A549 (cell line): Measurements from ENCODE around the gene CARMIL3. TPM values are rescaled to one million over a fixed set of nuclear protein-coding genes. Genes with fewer than 3 reads are reported as not detected.

ENCODE experiments used
- ATAC-seq, 2 experiments: fragments of 200-7000 bp in 1 of 2; fragments of >200 bp in 1 of 2; cut with Nextera tagmentation in 1 of 2; cut with Tn5 transposase in 1 of 2; 3 replicates each; pipeline versions ENCODE4 v1.8.0 to v1.9.1; 2018 to 2020; ENCODE audit warnings: mild to moderate bottlenecking in 1 of 2, moderate library complexity in 1 of 2
- CTCF ChIA-PET: fragments of 300-600 bp; sonication (Branson Sonifier 250); formaldehyde crosslinking; extraction: SDS; loops from one replicate; lab custom pipeline; 2021; ENCODE audit warnings: antibody characterized with exemption, inconsistent platforms; lab: Yijun Ruan, JAX
- POLR2A ChIA-PET: fragments of 350-600 bp; formaldehyde crosslinking; extraction: SDS; loops from one replicate; lab custom pipeline; 2021; ENCODE audit warnings: antibody characterized with exemption, inconsistent platforms; lab: Yijun Ruan, JAX
- DNase-seq, 2 experiments: peaks; one replicate each; pipeline versions ENCODE4 v3.0.0 to v3.0.0-alpha.2; 2011 to 2016; ENCODE audit warnings: low read depth in 1 of 2, low spot score in 1 of 2
- FAIRE-seq: peaks from 2 replicates; lab custom pipeline; 2011; peaks lifted over from hg19 to GRCh38; lab: Jason Lieb, UNC
- H3K27ac ChIP-seq, 2 experiments: fragments of >200 bp; sonication (Bioruptor Twin); formaldehyde crosslinking; 3 replicates each; pipeline ENCODE4 v1.5.1; 2016 to 2017
- H3K4me1 ChIP-seq: fragments of >200 bp; sonication (Bioruptor Twin); formaldehyde crosslinking; 3 replicates; pipeline ENCODE4 v1.6.1; 2016
- H3K4me2 ChIP-seq: fragments of >200 bp; sonication (Bioruptor Twin); formaldehyde crosslinking; 3 replicates; pipeline ENCODE4 v1.6.1; 2016
- H3K4me3 ChIP-seq: fragments of >200 bp; sonication (Bioruptor Twin); formaldehyde crosslinking; 3 replicates; pipeline ENCODE4 v1.5.1; 2016
- H3K9me3 ChIP-seq: fragments of >200 bp; sonication (Bioruptor Twin); formaldehyde crosslinking; 3 replicates; pipeline ENCODE4 v1.6.1; 2016
- ATOH8 ChIP-seq: fragments of 250-450 bp; sonication (Bioruptor Pico); IDR thresholded peaks from 2 replicates; pipeline ENCODE4 v1.5.0; 2020; ENCODE audit warnings: low read depth, mild to moderate bottlenecking, moderate library complexity
- EHF ChIP-seq: fragments of 250-450 bp; sonication (Bioruptor Pico); IDR thresholded peaks from 2 replicates; pipeline ENCODE4 v1.5.0; 2020; ENCODE audit warnings: mild to moderate bottlenecking
- ELK1 ChIP-seq: fragments of 150-350 bp; IDR thresholded peaks from 2 replicates; pipeline ENCODE4 v1.6.1; 2014; ENCODE audit warnings: low read depth, mild to moderate bottlenecking, low read length
- ESRRA ChIP-seq: fragments of 150-350 bp; IDR thresholded peaks from 2 replicates; pipeline ENCODE4 v1.6.1; 2014; ENCODE audit warnings: mild to moderate bottlenecking, low read length, borderline replicate concordance
- FOSB ChIP-seq: fragments of 250-450 bp; sonication (Bioruptor Pico); IDR thresholded peaks from 2 replicates; pipeline ENCODE4 v1.5.0; 2020; ENCODE audit warnings: mild to moderate bottlenecking, moderate library complexity
- FOSL2 ChIP-seq, 2 experiments: fragments of 450-650 bp in 1 of 2; fragments of >200 bp in 1 of 2; sonication (Bioruptor Twin) in 1 of 2; formaldehyde crosslinking; IDR thresholded peaks; 2 replicates each; pipeline versions ENCODE4 v1.5.0 to v1.6.1; 2016 to 2020; ENCODE audit warnings: mild to moderate bottlenecking in 1 of 2, moderate library complexity in 1 of 2
- HDAC2 ChIP-seq: fragments of 200-600 bp; sonication (generic); IDR thresholded peaks from 2 replicates; pipeline ENCODE4 v1.6.1; 2016
- HEYL ChIP-seq: fragments of 250-450 bp; sonication (Bioruptor Pico); IDR thresholded peaks from 2 replicates; pipeline ENCODE4 v1.8.0; 2021; ENCODE audit warnings: mild to moderate bottlenecking, moderate library complexity
- HOXB13 ChIP-seq: fragments of 250-450 bp; sonication (Bioruptor Pico); IDR thresholded peaks from 2 replicates; pipeline ENCODE4 v1.5.0; 2020; ENCODE audit warnings: low read depth, mild to moderate bottlenecking, moderate library complexity
- HOXB5 ChIP-seq: fragments of 250-450 bp; sonication (Bioruptor Pico); IDR thresholded peaks from 2 replicates; pipeline ENCODE4 v1.5.0; 2020; ENCODE audit warnings: mild to moderate bottlenecking, moderate library complexity
- JUNB ChIP-seq: fragments of >200 bp; sonication (Bioruptor Twin); formaldehyde crosslinking; IDR thresholded peaks from 2 replicates; pipeline ENCODE4 v1.6.1; 2016
- KDM1A ChIP-seq: fragments of 200-600 bp; sonication (generic); IDR thresholded peaks from 2 replicates; pipeline ENCODE4 v1.6.1; 2016; ENCODE audit warnings: low read depth, mild to moderate bottlenecking
- MAFK ChIP-seq: fragments of 450-650 bp; IDR thresholded peaks from 2 replicates; pipeline ENCODE4 v1.6.1; 2014; ENCODE audit not compliant: partially characterized antibody
- MYC ChIP-seq: IDR thresholded peaks from 2 replicates; pipeline ENCODE4 v1.6.1; 2012; ENCODE audit warnings: mild to moderate bottlenecking, inconsistent platforms, low read length, improper control_type of control experiment, borderline replicate concordance
- NFE2L2 ChIP-seq: fragments of 150-350 bp; conservative IDR thresholded peaks from 2 replicates; pipeline ENCODE4 v1.6.1; 2014; ENCODE audit warnings: low read length
- NPAS2 ChIP-seq: fragments of 250-450 bp; sonication (Bioruptor Pico); IDR thresholded peaks from 2 replicates; pipeline ENCODE4 v1.8.0; 2022; ENCODE audit warnings: mild to moderate bottlenecking, moderate library complexity, borderline replicate concordance
- NR3C1 ChIP-seq: fragments of >200 bp; sonication (Bioruptor Twin); formaldehyde crosslinking; IDR thresholded peaks from 3 replicates; pipeline ENCODE4 v1.6.1; 2017
- POLR2A ChIP-seq: IDR thresholded peaks from 2 replicates; pipeline ENCODE4 v1.6.1; 2012; ENCODE audit warnings: mild to moderate bottlenecking, low read length
- POLR2AphosphoS2 ChIP-seq: conservative IDR thresholded peaks from 2 replicates; pipeline ENCODE4 v1.6.1; 2012; ENCODE audit warnings: low read length, improper control_type of control experiment, inconsistent platforms
- RARB ChIP-seq: fragments of 250-450 bp; sonication (Bioruptor Pico); IDR thresholded peaks from 2 replicates; pipeline ENCODE4 v1.8.0; 2021; ENCODE audit warnings: mild to moderate bottlenecking, moderate library complexity
- RCOR1 ChIP-seq: fragments of 150-350 bp; IDR thresholded peaks from 2 replicates; pipeline ENCODE4 v1.6.1; 2014; ENCODE audit warnings: antibody characterized with exemption, low read length, low read depth
- RNF2 ChIP-seq: fragments of 200-600 bp; sonication (generic); IDR thresholded peaks from 2 replicates; pipeline ENCODE4 v1.6.1; 2016; ENCODE audit warnings: low read depth, mild to moderate bottlenecking, antibody characterized with exemption, moderate library complexity, borderline replicate concordance
- SMC3 ChIP-seq: fragments of >200 bp; sonication (Bioruptor Twin); formaldehyde crosslinking; IDR thresholded peaks from 3 replicates; pipeline ENCODE4 v1.6.1; 2018; ENCODE audit warnings: inconsistent platforms
- SREBF2 ChIP-seq: fragments of 450-650 bp; IDR thresholded peaks from 2 replicates; pipeline ENCODE4 v1.6.1; 2014; ENCODE audit warnings: mild to moderate bottlenecking, moderate library complexity
- TFCP2L1 ChIP-seq: fragments of 250-450 bp; sonication (Bioruptor Pico); IDR thresholded peaks from 2 replicates; pipeline ENCODE4 v1.5.0; 2021; ENCODE audit warnings: mild to moderate bottlenecking
- USF2 ChIP-seq: fragments of 450-650 bp; IDR thresholded peaks from 2 replicates; pipeline ENCODE4 v1.6.1; 2014; ENCODE audit warnings: antibody characterized with exemption
- WGBS: methylation state at CpG from one replicate; pipeline ENCODE4 v1.1.6; 2017; ENCODE audit errors: missing lambda C conversion rate; 5-methylcytosine and 5-hydroxymethylcytosine counted together
- polyA plus RNA-seq, 4 experiments: library from polyadenylated mRNA; depleted of rRNA in 3 of 4; stranded (reverse); fragments of >200 nt; fragmentation: RNase III in 1 of 4; extraction: RNeasy Plus Mini Kit Qiagen cat#74134 plus additional on column Dnase treatment in 1 of 4; gene quantifications; 2 replicates in 3 of 4; 3 replicates in 1 of 4; pipeline ENCODE4 v1.2.3, GENCODE V29; 2011 to 2017
- TF ChIP-seq, protein P1 (sequence below): fragments of >200 bp; sonication (Bioruptor Twin); formaldehyde crosslinking; IDR thresholded peaks from 2 replicates; pipeline ENCODE4 v1.6.1; 2016
- TF ChIP-seq, protein P2 (sequence below): fragments of 200-600 bp; sonication (generic); IDR thresholded peaks from 2 replicates; pipeline ENCODE4 v1.6.1; 2016; ENCODE audit warnings: antibody characterized with exemption, mild to moderate bottlenecking, moderate library complexity

The CARMIL3 gene
- polyA plus RNA-seq, 2 of the 4 experiments (the other 2 are of a cell fraction): 0.45 to 0.98 TPM

DNA sequence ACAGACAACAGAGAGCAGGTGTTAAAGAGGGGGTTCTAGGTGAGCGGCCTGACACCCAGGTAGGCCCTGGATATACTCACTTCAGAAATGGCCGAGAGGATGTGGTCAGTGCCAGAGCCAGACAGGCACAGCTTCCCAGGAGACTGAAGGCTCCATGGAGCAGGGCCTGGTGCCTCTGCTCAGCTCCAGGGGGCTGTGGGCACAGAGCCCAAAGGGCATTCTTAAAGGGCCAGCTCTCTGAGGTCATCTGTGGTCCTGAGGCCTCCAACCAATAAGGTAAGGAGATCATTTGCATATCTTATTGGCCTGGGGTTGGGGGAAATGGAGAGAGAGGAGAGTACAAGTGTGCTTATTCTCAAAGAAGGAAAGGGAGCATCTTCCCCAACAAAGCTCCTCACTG lies 32.6 kb downstream of the CARMIL3 start:
- FAIRE-seq: no peak
- no peak for ATAC-seq
- H3K4me3 ChIP-seq: no peak overlapping the region
- TF ChIP-seq POLR2A: no peak
- TF ChIP-seq MYC: no peak
- TF ChIP-seq, protein P1, sequence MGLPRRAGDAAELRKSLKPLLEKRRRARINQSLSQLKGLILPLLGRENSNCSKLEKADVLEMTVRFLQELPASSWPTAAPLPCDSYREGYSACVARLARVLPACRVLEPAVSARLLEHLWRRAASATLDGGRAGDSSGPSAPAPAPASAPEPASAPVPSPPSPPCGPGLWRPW: no peak
- TF ChIP-seq RARB (CRISPR knock-in tag): no peak
- TF ChIP-seq NR3C1: no peak
- TF ChIP-seq FOSL2 (IDR thresholded peaks at IDR 0.05): no peak
- no peak for TF ChIP-seq FOSL2 (CRISPR knock-in tag; IDR thresholded peaks at IDR 0.05)
- no peak for TF ChIP-seq MAFK
- no peak for TF ChIP-seq FOSB (CRISPR knock-in tag)
- no peak for TF ChIP-seq NFE2L2
- no peak for TF ChIP-seq RCOR1
- TF ChIP-seq JUNB: no peak
- TF ChIP-seq EHF (CRISPR knock-in tag): no peak
- no peak for TF ChIP-seq ELK1
- TF ChIP-seq ESRRA: no peak
- no peak for TF ChIP-seq RNF2
- TF ChIP-seq USF2: no peak
- TF ChIP-seq TFCP2L1 (CRISPR knock-in tag): no peak
- POLR2A ChIA-PET: no interaction called here
- no peaks in the 10 kb centered on the region for H3K9me3 ChIP-seq
- H3K27ac ChIP-seq: no peak overlapping the region
- CTCF ChIA-PET: interaction anchor here (0.7 to 8.4 kb wide), 6 partner anchors 11 to 201 kb away, joined by 3 to 106 read pairs (median 9); no protein-coding TSS in a partner anchor
- 82% methylated on average over 2 of the region's 2 CpGs for whole genome bisulfite sequencing
- peaks cover 15% of the 10 kb centered on the region for H3K4me1 ChIP-seq
- no peak overlapping the region for H3K4me2 ChIP-seq
- DNase-seq: no peak

DNA sequence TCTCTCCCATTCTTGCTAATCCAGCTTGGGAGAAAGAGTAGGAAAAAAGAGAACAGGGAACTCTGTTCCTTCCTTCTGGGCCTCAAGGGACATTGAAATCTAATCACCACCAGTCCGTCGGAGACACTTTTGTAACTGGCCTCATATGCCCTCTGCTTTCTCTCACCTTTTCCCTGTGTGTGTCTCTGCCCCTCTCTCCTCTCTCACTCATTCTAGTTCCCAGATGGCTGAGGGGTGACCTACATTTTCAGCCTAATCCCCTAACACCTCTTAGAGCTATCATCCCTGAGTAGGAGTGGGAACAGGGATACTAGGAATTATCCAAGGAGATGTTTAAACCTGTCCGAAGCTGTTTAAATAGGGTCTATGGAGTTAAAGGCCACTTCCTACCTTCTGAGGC lies 33.4 kb downstream of the CARMIL3 start:
- H3K9me3 ChIP-seq: no peaks in the 10 kb centered on the region
- 90% methylated on average over 3 of the region's 3 CpGs for WGBS
- TF ChIP-seq, protein P2, sequence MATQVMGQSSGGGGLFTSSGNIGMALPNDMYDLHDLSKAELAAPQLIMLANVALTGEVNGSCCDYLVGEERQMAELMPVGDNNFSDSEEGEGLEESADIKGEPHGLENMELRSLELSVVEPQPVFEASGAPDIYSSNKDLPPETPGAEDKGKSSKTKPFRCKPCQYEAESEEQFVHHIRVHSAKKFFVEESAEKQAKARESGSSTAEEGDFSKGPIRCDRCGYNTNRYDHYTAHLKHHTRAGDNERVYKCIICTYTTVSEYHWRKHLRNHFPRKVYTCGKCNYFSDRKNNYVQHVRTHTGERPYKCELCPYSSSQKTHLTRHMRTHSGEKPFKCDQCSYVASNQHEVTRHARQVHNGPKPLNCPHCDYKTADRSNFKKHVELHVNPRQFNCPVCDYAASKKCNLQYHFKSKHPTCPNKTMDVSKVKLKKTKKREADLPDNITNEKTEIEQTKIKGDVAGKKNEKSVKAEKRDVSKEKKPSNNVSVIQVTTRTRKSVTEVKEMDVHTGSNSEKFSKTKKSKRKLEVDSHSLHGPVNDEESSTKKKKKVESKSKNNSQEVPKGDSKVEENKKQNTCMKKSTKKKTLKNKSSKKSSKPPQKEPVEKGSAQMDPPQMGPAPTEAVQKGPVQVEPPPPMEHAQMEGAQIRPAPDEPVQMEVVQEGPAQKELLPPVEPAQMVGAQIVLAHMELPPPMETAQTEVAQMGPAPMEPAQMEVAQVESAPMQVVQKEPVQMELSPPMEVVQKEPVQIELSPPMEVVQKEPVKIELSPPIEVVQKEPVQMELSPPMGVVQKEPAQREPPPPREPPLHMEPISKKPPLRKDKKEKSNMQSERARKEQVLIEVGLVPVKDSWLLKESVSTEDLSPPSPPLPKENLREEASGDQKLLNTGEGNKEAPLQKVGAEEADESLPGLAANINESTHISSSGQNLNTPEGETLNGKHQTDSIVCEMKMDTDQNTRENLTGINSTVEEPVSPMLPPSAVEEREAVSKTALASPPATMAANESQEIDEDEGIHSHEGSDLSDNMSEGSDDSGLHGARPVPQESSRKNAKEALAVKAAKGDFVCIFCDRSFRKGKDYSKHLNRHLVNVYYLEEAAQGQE: no peak
- TF ChIP-seq SREBF2 (no peak), POLR2AphosphoS2 (no peak), USF2 (no peak), NPAS2 (no peak), HOXB5 (CRISPR knock-in tag) (no peak), HEYL (CRISPR knock-in tag) (no peak), HDAC2 (no peak), RNF2 (no peak), SMC3 (no peak), ATOH8 (CRISPR knock-in tag) (no peak), HOXB13 (CRISPR knock-in tag) (no peak), EHF (CRISPR knock-in tag) (no peak), FOSL2 (IDR thresholded peaks at IDR 0.05) (no peak), FOSL2 (CRISPR knock-in tag; IDR thresholded peaks at IDR 0.05) (no peak), KDM1A (no peak)
- FAIRE-seq: no peak
- H3K4me2 ChIP-seq: no peak overlapping the region
- CTCF ChIA-PET: interaction anchor here (1.4 to 8.4 kb wide), 6 partner anchors 10 to 28 kb away, joined by 3 to 106 read pairs (median 10); no protein-coding TSS in a partner anchor
- peaks cover 12% of the 10 kb centered on the region for H3K4me1 ChIP-seq
- DNase-seq: no peak
- no peak for ATAC-seq
- H3K4me3 ChIP-seq: no peak overlapping the region
- POLR2A ChIA-PET: no interaction called here
- H3K27ac ChIP-seq: no peak overlapping the region
